Stimulated activated CD8-positive, alpha-beta memory T cell treated with anti-CD3 and anti-CD28 coated beads, Interleukin-4, amount 100 ng/mL, for 4 hours (primary cell): Measurements from ENCODE around the gene STIP1.

Experiments
- DNase-seq, 2 donors: peaks; one replicate each; pipeline ENCODE4 v3.0.0-alpha.2; 2020; ENCODE audit warnings: low read depth in 2 of 2, low spot score in 1 of 2

Gene STIP1

DNA sequence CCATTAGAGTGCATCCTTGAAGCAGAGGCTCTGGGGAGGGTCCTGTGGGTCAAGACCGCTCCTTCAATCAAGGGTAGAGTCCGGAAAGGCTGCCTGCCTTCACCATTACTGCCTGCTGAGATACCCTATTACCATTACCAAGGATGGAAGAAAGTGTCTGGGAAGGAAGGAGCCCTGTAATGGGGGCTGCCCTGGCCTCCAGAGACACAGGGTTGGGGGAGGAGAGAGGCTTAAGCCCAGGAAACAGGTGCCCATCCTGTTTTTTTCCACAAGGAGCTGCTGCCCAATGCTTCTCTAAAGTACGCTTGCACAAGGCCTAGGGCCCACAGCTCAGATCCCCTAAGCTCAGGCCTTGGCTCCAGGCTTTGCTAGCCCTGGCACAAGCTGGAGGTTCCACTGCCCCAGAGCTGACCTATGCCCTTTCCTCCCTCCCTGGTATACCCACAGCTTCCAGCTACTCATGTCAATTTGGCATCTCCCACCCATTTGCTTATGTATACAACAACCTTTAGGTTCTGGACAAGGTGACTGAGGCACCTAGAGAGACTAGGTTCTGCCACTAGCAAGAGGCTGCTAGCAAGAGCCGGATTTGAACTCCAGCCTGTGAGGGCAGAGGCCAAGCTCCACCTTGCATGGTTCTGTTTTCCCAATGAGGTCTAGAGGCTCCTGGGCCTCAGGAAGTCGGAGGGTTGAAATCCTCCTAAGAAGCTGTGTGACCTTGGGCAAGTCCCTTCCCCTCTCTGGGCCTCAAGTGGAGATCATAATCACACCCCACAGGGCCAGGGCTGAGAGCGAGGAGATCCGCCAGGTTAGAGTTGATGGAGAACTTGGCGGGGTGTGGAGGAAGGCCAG lies 63.8 kb downstream of the STIP1 start:
- DNase-seq, result no peak

DNA sequence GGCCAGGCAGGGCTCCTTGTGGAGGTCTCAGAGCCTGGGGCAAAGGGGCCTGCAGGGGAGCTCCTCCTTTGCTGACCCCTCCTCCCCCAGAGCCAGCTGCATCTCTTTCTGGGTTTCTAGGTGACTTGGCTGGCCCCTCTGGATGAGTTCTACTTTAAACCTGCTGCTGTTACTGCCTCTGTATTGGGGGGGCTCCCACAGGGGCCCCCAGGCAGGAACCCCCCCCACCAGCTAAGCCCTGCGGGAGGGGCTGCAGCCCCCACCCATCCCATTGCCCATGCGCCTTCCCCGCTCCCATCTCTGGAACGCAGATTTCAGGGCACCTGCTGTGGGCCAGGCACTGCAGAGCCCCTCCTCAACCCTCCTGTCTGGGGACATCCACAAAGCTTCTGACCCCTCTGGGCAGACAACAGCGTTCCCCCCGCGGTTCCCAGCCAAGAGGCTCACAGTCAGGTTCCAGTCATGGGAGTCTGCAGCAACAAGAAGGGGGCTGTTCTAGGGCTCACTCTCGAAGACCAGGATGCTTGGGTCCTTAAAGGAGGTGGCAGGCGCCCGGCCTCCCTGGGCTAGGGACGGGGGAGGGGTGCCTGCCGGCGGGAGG lies 64.5 kb downstream of the STIP1 start:
- DNase-seq, result no peak

DNA sequence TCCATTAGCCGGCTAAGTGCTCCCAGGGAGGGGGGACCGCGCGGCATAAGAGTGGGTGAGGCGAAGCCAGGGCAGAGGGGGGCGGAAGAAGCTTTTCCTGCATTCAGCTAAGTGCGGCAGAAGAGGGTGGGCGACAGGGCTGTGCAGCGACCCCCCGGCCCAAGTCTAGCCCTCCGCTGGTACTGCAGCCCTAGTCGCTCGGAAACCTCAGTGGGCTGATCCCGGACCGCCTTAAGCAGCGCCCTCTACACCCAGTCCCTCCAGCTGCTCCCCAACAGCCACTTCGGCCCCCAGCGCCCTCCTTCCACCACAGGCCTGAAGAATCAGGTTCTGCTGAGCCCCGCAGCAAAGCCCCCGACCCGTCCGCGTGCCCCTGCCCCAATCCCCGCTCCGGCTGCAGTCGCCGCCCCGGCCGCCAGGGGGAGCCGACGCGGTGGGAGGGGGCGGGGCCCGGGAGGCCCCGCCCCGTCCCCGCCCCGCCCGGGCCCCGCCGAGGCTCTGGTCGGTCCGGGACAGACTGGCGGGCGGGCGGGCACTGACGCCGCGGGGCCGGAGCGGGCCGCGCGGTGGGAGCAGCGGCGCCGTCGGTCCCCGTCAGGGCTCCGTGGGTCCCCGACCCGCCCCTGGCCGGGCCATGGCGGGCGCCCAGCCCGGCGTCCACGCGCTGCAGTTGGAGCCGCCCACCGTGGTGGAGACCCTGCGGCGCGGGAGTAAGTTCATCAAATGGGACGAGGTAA lies 65.2 kb downstream of the STIP1 start, which contains the start of gene PLCB3:
Gene PLCB3 (plus strand): TSS at position 515 of the 737 bp plus-strand sequence. CDS start 120 bp downstream, at position 635.
- no peak for DNase-seq

DNA sequence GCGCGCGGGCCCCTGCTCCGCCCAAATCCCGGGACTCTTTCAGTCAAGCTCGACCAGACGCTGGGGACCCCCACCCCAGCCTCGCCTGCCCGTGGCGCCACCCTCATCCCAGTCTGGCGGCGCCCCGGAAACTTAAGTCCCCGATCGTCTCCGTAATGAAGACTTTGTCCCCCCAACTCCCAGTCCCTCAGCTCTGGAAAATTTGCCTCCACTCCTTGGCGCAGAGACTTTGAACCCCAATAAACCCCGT lies 65.7 kb downstream of the STIP1 start:
- no peak for DNase-seq

DNA sequence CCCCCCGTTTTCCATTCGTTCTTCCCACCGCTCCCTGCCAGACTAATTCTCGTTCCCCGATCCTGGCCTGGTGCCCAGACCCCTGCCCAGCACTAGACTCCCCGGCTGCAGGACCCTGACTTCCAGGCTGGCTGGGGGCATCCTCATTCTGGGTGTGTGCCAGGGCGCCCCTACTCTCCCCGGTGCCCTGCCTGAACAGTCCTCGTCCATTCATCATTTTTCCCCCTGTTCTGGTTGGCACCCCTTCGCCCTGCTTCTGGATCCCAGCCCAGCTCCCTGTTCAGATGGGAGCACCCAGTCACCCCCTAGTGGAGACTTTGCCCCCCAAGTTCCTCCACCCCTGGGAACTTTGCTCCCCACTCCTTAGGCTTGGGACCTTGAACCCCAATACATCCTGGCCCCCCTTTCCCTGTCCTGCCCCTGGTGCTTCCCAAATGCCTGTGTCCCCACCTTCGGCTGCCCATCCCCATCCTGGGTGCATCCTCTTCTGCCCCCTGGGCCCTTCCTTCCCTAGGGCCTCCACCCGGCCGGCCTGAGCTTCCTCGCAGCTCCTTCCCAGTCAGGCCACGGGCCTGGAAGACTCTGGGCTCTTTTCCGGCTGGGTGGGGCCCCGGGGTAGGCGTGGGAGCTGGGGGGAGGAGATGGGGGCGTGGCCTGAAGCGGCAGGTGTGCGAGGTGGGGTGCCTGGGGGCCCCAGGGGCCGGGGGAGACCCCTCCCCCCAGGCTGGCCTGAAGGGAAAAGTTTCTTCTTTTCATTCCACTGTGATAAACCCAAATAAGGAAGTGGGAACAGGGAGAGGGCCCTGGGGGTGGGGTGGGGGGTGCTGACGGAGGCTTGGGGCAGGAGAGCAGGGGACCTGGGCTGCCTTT lies 66.3 kb downstream of the STIP1 start:
- DNase-seq, result no peak

DNA sequence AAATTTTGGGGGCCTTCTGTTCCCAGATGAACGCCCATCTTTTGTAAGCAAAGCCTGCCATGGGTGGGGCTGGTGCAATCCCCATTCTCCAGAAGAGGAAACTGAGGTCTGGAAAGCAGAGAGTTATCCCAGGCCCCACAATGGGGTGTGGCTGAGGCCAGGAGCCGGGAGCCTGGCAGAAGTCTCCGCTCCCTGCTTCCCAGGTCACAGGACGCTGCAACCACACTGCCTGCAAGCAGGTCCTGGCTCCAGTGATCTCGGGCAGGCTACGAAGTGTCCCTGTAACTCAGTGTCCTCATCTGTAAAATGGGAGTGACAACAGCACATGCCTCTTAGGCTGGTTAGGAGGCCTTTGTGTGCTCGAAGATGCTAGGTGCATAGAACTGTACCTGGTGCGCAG lies 67.1 kb downstream of the STIP1 start:
- no peak for DNase-seq

DNA sequence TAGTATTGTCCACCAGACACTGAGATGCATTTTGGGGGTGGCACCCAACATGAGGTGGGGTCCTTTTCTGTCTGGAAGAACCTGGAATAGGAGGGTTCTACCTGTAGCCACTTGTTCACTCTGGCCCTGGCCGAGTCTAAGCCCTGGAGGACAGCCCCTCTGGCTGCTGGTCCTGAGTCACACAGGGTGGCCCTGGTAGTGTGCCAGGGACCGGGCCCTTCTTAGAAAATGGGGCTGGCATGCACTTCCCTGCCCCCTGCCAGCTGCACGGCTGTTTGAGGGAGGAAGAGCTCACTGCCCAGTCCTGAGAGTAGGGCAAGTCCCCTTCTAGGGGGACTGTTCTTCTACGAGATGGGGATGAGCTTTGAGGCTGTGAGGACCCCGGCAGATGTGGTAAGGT lies 67.5 kb downstream of the STIP1 start:
- DNase-seq, result no peak
